HEK293T (cell line): ENCODE results near the gene AMZ1.

Experiments
- FOXA1 ChIP-seq: fragments of 450-650 bp; IDR thresholded peaks from 2 replicates; pipeline ENCODE4 v1.6.1; 2016; ENCODE audit warnings: mild to moderate bottlenecking
- ZNF384 ChIP-seq: fragments of 450-650 bp; IDR thresholded peaks from 2 replicates; pipeline ENCODE4 v1.6.1; 2016

GRCh38 chr7:2638224-2638991 lies 49.6 kb upstream of the AMZ1 start:
- TF ChIP-seq FOXA1 (no peak), ZNF384 (no peak)
